Activated T-helper 2 cell treated with anti-CD3 and anti-CD28 coated beads, Interferon-gamma antibody, Interleukin-2, Interleukin-4, amounts not matched to agents 10 μg/mL and 5 μg/mL and 100 μg/mL, durations not matched to agents 14 hours and 24 hours and 36 hours (primary cell): ENCODE measurements around the gene SLC35F5. TPM values are rescaled to one million over a fixed set of nuclear protein-coding genes. Genes with fewer than 3 reads are reported as not detected.
"Not testable (repeated sequence)": the region's sequence is repeated elsewhere in the genome, so short reads cannot be mapped to it uniquely, and the experiment has no call there.

Experiments
- DNase-seq: peaks from one replicate; pipeline ENCODE4 v3.0.0; 2021; ENCODE audit warnings: low spot score
- H3K27ac Mint-ChIP-seq: one replicate; pipeline ENCODE4 v1.8.0; 2021; ENCODE audit warnings: mixed read lengths
- H3K27me3 Mint-ChIP-seq: one replicate; pipeline ENCODE4 v1.8.0; 2021; ENCODE audit warnings: low read depth, mixed read lengths
- H3K36me3 Mint-ChIP-seq: one replicate; pipeline ENCODE4 v1.8.0; 2021; ENCODE audit warnings: low read depth, mixed read lengths
- H3K4me1 Mint-ChIP-seq: one replicate; pipeline ENCODE4 v1.8.0; 2021; ENCODE audit warnings: low read depth, mixed read lengths
- H3K4me3 Mint-ChIP-seq: one replicate; pipeline ENCODE4 v1.8.0; 2021; ENCODE audit warnings: low read depth, mild to moderate bottlenecking, moderate library complexity, mixed read lengths
- H3K9me3 Mint-ChIP-seq: one replicate; pipeline ENCODE4 v1.8.0; 2021; ENCODE audit warnings: mixed read lengths
- intact Hi-C: fragments of 100-400 bp; cut with micrococcal nuclease; formaldehyde crosslinking; loops from one replicate; pipeline ENCODE4 v1.15.1; 2023
- total RNA-seq: library from RNA; stranded (reverse); gene quantifications from 2 replicates; pipeline ENCODE4 v1.2.3, GENCODE V29; 2022

The SLC35F5 gene
- total RNA-seq, 1 donor from 2014 or later: 39.6 TPM

DNA sequence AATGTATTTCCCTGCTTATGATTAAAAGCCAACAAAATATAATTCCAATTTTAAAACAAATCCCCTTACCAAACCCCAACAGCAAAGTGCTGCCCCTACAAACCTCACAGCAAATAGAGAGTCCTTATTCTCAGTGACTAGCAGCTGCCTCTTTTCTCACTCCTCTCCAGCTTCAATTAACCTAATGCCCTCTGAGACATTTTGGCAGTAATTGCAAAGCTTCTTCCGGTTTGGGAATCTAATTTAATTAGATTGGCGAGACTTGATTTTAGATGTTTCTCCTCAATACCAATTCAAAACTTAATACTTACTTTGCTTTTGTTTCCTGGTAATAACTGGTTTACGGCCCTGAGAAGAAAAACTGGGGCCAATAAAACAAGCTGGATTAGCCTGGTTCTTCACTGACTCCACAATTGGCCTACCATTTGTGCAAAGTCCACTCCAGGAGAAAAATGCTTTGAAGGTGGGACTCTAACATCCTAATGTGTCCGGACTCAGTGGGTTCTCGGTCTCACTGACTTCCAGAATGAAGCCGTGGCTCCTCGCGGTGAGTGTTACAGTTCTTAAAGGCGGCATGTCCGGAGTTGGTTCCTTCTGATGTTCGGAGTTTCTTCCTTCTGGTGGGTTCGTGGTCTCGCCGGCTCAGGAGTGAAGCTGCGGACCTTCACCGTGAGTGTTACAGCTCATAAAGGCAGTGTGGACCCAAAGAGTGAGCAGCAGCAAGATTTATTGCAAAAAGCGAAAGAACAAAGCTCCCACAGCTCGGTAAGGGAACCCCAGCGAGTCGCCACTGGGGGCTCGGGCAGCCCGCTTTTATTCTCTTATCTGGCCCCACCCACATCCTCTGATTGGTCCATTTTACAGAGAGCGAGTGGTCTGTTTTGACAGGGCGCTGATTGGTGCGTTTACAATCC, 52.8 kb downstream of the SLC35F5 start:
- Mint-ChIP-seq H3K9me3 (peaks cover 5% of the 10 kb centered on the region), H3K4me3 (no peak overlapping the region), H3K27me3 (no peaks in the 10 kb centered on the region), H3K36me3 (peaks cover 4% of the 10 kb centered on the region), H3K4me1 (peaks cover 20% of the 10 kb centered on the region), H3K27ac (peak overlapping the region; percentile 28)
- DNase-seq: no peak
- intact Hi-C loops: loop anchor here (5.0 kb wide), 1 partner anchor 101 kb away; no protein-coding TSS in a partner anchor

DNA sequence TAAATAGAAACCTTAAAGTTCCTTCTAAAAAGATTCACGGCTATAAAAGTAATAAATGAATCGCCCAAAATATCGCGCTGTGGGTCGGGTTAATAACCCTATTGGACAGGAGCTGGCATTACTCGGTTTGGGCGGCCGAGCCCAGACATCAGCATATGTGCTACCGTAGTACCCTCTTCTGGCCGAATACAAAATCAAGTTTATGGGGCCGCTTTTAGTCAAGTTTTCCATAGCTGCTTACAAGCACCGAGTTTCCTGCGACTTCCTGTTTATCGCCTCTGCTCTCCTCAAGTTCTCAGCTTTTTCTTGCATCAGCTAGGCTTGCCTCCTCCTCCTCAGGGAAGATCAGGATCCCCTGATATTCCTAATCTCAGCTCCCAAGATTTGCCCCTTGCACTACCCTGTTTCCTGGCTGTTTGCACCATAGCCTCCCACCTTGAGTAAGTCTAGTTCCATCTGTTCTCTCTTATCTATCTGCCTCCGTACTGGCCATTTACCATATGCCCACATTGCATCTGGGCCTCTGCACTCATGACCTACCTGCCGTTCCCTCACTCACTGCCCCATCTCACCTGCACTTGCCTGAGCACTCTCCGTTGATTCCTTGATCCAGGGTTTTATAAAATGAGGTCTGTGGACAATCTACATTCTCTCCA, 56.1 kb downstream of the SLC35F5 start:
- peak overlapping the region; percentile 68 for H3K4me3 Mint-ChIP-seq
- H3K4me1 Mint-ChIP-seq: peaks cover 24% of the 10 kb centered on the region
- intact Hi-C loops: loop anchor here (1.0 to 5.0 kb wide), 2 partner anchors 8 to 98 kb away; no protein-coding TSS in a partner anchor

DNA sequence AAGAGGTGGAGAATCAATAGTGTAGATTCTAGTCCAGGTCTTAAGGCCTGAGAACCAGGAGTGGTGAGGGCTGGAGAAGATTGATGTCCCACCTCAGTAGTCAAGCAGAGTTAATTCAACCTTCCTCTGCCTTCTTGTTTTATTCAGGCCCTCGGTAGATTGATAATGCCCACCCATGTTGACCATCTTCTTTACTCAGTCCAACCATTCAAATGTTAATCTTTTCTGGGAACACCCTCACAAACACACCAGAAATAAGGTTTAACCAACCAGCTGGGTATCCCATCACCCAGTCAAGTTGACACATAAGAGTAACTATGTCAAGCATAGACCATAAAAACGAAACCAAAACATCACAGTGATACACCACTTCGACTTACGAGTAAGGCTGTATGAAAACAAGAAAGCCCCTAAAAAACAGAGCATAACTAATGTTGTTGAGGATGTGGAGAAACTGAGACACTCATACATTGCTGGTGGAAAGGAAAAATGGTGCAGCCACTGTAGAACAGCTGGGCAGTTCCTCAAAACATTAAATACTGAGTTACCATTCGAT, 57.5 kb downstream of the SLC35F5 start:
- H3K27me3 Mint-ChIP-seq: no peaks in the 10 kb centered on the region
- intact Hi-C loops: no loop called here

More for the DNA sequence above, 56.1 kb downstream of the SLC35F5 start:
- H3K27me3 Mint-ChIP-seq: no peaks in the 10 kb centered on the region
- peak; percentile 46 for DNase-seq
- H3K9me3 Mint-ChIP-seq: peaks cover 12% of the 10 kb centered on the region
- H3K36me3 Mint-ChIP-seq: peaks cover 11% of the 10 kb centered on the region
- H3K27ac Mint-ChIP-seq: peak overlapping the region; percentile 91

DNA sequence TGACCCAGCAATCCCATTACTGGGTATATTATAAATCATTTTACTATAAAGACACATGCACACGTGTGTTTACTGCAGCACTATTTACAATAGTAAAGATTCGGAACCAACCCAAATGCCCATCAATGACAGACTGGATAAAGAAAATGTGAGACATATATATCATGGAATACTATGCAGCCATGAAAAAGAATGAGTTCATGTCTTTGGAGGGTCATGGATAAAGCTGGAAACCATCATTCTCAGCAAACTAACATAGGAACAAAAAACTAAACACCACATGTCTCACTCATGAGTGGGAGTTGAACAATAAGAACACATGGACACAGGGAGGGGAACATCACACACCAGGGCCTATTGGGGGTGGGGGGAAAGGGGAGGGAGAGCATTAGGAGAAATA, 58.2 kb downstream of the SLC35F5 start:
- DNase-seq, H3K27me3 Mint-ChIP-seq, intact Hi-C loops, H3K4me3 Mint-ChIP-seq, H3K27ac Mint-ChIP-seq: not testable (repeated sequence)
- Mint-ChIP-seq H3K9me3 (peaks cover 24% of the 10 kb centered on the region), H3K36me3 (peaks cover 24% of the 10 kb centered on the region), H3K4me1 (peaks cover 40% of the 10 kb centered on the region)

More for the DNA sequence above, 57.5 kb downstream of the SLC35F5 start:
- peaks cover 21% of the 10 kb centered on the region for H3K36me3 Mint-ChIP-seq
- H3K9me3 Mint-ChIP-seq: peaks cover 22% of the 10 kb centered on the region
- peaks cover 34% of the 10 kb centered on the region for H3K4me1 Mint-ChIP-seq
- peak overlapping the region; percentile 81 for H3K27ac Mint-ChIP-seq
- no peak for DNase-seq
- peak overlapping the region; percentile 33 for H3K4me3 Mint-ChIP-seq

DNA sequence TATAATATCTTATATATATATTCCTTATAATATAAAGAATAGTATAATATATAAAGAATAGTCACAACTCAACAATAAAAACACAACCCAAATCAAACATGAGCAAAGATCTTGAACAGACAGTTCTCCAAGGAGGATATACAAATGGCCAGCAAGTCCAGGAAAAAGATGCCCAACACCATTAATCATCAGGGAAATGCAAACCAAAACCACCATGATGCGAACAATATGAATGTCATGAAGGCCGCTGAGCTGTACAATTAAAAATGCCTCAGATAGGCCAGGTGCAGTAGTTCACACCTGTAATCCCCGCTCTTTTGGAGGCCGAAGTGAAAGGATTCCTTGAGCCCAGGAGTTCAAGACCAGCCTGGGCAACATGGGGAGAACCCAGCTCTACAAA, 58.9 kb downstream of the SLC35F5 start:
- Mint-ChIP-seq H3K4me1 (peaks cover 44% of the 10 kb centered on the region), H3K4me3 (no peak overlapping the region), H3K27ac (no peak overlapping the region), H3K36me3 (peaks cover 24% of the 10 kb centered on the region), H3K9me3 (peaks cover 24% of the 10 kb centered on the region), H3K27me3 (no peaks in the 10 kb centered on the region)
- intact Hi-C loops: no loop called here
- DNase-seq: no peak

DNA sequence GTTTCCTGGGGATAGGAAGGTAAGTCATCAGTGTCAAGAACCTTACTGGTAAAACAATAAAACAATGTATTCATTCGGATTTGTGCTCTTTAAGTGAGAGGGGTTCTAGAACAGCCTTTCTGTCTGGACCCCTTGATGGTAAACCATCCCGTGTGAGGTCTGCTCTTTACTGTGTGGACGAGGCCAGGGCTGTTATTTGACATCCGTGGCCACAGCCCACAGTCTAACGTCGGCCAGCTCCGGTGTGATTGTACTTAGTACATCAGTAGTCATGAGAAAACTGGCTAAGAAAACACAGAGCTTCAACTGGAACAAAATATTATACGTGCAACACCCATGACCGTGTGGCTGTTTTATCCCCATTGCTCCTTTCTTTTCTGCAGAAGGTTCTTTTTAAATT, 62.0 kb downstream of the SLC35F5 start:
- intact Hi-C loops: no loop called here
- Mint-ChIP-seq H3K27ac (peak overlapping the region; percentile 94), H3K4me1 (peaks cover 49% of the 10 kb centered on the region), H3K36me3 (peaks cover 27% of the 10 kb centered on the region), H3K27me3 (no peaks in the 10 kb centered on the region), H3K4me3 (no peak overlapping the region), H3K9me3 (peaks cover 24% of the 10 kb centered on the region)
- DNase-seq: no peak

DNA sequence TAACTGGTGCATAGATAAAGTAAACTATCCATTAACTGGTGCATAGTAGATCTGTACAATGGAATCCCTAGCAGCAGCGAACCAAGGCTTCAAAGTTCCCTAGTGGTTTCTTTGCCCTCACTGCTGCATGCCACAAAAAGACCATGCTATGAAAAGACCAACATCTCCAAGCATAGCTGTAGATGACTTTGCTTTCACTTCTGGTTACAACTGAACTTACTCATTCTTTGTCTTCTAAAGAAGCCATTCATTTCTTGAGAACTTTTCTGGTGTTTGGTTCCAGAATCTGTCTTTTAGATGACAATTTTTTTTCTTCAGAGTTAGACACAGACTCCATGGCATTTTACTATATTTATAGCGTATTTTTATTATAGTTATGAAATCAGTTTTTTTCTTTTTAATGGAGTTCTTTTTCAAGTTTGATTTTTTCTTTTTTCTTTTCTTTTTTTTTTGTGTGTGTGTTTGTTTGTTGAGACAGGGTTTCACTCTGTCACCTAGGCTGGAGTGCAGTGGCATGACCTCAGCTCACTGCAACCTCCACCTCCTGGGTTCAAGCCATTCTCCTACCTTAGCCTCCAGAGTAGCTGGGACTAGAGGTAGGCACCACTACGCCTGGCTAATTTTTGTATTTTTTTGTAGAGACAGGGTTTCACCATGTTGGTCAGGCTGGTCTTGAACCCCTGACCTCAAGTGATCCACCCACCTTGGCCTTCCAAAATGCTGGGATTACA, 63.6 kb downstream of the SLC35F5 start:
- DNase-seq: peak; percentile 38
- intact Hi-C loops: loop anchor here (1.0 to 2.0 kb wide), 5 partner anchors 7 to 196 kb away; partner anchors contain the start of gene SLC35F5
- Mint-ChIP-seq H3K4me3 (peak overlapping the region; percentile 61), H3K27me3 (no peaks in the 10 kb centered on the region), H3K4me1 (peaks cover 49% of the 10 kb centered on the region), H3K9me3 (peaks cover 19% of the 10 kb centered on the region), H3K27ac (peak overlapping the region; percentile 94), H3K36me3 (peaks cover 28% of the 10 kb centered on the region)

DNA sequence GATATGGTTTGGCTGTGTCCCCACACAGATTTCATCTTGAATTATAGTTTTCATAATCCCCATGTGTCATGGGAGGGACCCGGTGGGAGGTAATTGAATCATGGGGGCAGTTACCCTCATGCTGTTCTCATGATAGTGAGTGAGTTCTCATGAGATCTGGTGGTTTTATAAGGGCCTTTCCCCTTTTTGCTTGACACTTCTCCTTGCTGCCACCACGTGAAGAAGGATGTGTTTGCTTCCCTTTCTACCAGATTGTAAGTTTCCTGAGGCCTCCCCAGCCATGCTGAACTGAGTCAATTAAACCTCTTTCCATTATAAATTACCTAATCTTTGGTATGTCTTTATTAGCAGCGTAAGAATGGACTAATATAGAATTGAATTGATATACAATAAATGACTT, 65.6 kb downstream of the SLC35F5 start:
- H3K27ac Mint-ChIP-seq, DNase-seq, intact Hi-C loops, H3K4me3 Mint-ChIP-seq, H3K27me3 Mint-ChIP-seq: not testable (repeated sequence)
- Mint-ChIP-seq H3K4me1 (peaks cover 44% of the 10 kb centered on the region), H3K9me3 (peaks cover 12% of the 10 kb centered on the region), H3K36me3 (peaks cover 21% of the 10 kb centered on the region)

DNA sequence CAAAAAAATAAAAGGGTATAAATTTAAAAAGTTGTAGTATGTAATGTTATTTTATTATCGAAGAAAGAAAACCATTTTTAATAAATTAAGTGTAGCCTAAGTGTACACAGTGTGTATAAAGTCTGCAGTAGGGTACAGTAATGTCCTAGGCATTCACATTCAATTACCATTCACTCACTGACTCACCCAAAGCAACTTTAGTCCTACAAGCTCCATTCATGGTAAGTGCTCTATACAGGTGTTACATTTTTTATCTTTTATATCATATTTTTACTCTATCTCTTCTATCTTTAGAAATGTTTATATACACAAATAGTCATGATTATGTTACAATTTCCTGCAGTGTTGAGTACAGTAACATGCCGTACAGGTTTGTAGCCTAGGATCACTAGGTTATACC, 69.9 kb downstream of the SLC35F5 start:
- Mint-ChIP-seq H3K27me3 (no peaks in the 10 kb centered on the region), H3K4me3 (no peak overlapping the region), H3K9me3 (peaks cover 8% of the 10 kb centered on the region), H3K27ac (no peak overlapping the region), H3K4me1 (peaks cover 17% of the 10 kb centered on the region), H3K36me3 (peaks cover 14% of the 10 kb centered on the region)
- no peak for DNase-seq
- intact Hi-C loops: no loop called here

DNA sequence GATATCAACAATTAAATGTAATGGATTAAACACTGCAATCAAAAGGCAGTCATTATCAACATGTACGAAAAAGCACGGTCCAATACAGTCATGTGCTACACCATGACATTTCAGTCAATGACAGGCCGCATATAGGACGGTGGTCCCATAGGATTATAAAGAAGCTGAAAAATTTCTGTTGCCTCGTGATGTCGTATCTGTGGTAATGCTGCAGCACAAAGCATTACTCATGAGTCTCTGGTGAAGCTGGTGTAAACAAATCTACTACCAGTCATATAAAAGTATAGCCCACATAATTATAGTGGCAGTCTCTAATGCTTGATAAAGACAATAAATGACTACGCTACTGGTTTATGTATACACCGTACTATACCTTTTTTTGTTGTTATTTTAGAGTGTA, 71.0 kb downstream of the SLC35F5 start:
- Mint-ChIP-seq H3K27ac (no peak overlapping the region), H3K36me3 (peaks cover 11% of the 10 kb centered on the region), H3K4me1 (peaks cover 10% of the 10 kb centered on the region), H3K27me3 (no peaks in the 10 kb centered on the region), H3K4me3 (no peak overlapping the region), H3K9me3 (peaks cover 10% of the 10 kb centered on the region)
- DNase-seq: no peak
- intact Hi-C loops: no loop called here

DNA sequence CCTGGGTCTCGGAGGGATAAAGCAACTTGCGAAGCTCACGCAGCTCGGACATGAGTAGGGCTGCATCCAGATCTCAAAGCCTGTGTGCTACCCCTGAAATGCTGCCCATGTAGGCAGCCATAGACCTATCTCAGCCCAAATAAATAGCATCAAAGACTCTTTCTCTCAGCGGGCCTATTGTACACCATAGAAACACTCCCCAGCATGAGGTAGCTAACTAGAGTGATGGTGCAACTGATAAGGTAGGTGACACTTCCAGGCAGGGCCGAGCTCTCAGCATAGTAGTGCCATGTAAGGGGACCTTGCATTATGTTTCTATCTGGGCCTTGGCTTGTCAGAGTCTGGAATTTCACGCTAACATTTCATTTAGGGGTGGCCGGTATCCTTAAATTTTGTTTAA, 77.0 kb downstream of the SLC35F5 start:
- Mint-ChIP-seq H3K4me1 (peaks cover 5% of the 10 kb centered on the region), H3K27me3 (no peaks in the 10 kb centered on the region), H3K27ac (no peak overlapping the region), H3K9me3 (peaks cover 10% of the 10 kb centered on the region), H3K36me3 (peaks cover 5% of the 10 kb centered on the region), H3K4me3 (no peak overlapping the region)
- no peak for DNase-seq
- intact Hi-C loops: no loop called here

DNA sequence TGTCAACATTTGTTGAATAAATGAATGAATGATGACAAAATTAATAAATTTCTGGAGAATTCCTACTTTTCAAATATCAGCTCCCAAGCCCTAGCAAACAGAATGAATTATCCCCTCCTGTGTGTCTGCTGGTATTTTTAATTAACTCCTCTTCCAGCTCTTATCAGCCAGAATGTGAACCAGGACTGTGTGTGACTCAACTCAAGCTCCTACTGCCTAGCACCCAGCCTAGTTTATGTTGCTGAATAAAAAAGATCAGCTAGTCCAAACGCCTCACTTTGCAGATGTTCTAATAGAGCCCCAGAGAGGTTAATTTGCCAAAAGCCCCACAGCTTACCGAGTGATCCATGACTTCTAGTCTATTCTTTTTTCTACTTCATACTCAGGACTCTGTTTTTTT, 79.1 kb downstream of the SLC35F5 start:
- H3K27me3 Mint-ChIP-seq: no peaks in the 10 kb centered on the region
- no peak for DNase-seq
- no peak overlapping the region for H3K27ac Mint-ChIP-seq
- H3K4me3 Mint-ChIP-seq: no peak overlapping the region
- peaks cover 10% of the 10 kb centered on the region for H3K9me3 Mint-ChIP-seq
- H3K36me3 Mint-ChIP-seq: peaks cover 5% of the 10 kb centered on the region
- peaks cover 5% of the 10 kb centered on the region for H3K4me1 Mint-ChIP-seq
- intact Hi-C loops: no loop called here
